PC-3 (cell line): ENCODE data around the gene PCK2. TPM values are rescaled to one million over a fixed set of nuclear protein-coding genes. Genes with fewer than 3 reads are reported as not detected.

Experiments
- ATAC-seq: fragments of 200-7000 bp; cut with Tn5 transposase; 2 replicates; pipeline ENCODE4 v1.9.1; 2020; ENCODE audit warnings: mild to moderate bottlenecking, moderate library complexity
- BruUV-seq: library from RNA; stranded (reverse); fragments of 400-500 nt; replicated peaks from 2 replicates; lab custom pipeline; 2021; lab: Mats Ljungman, UMichigan
- CTCF ChIA-PET: fragments of 300-600 bp; sonication (Branson Sonifier 250); formaldehyde crosslinking; loops from one replicate; lab custom pipeline; 2022; ENCODE audit warnings: antibody characterized with exemption; lab: Charles Lee
- POLR2A ChIA-PET: fragments of 300-600 bp; sonication (Branson Sonifier 250); formaldehyde crosslinking; loops from one replicate; lab custom pipeline; 2022; ENCODE audit warnings: antibody characterized with exemption; ENCODE audit not compliant: unreplicated experiment; lab: Charles Lee
- DNase-seq: peaks from one replicate; pipeline ENCODE4 v3.0.0-alpha.2; 2015
- H2AFZ ChIP-seq: fragments of 300-600 bp; sonication (generic); 2 replicates; pipeline ENCODE4 v1.6.0; 2016; ENCODE audit warnings: antibody characterized with exemption, low read length
- H3F3A ChIP-seq: fragments of 300-600 bp; sonication (generic); one replicate; pipeline ENCODE4 v1.6.0; 2017; ENCODE audit warnings: antibody characterized with exemption, low read length, control low read depth, mild to moderate bottlenecking; ENCODE audit not compliant: unreplicated experiment
- H3K27ac ChIP-seq: fragments of 300-600 bp; sonication (generic); 2 replicates; pipeline ENCODE4 v1.5.1; 2016; ENCODE audit warnings: mild to moderate bottlenecking, low read length
- H3K27me3 ChIP-seq: fragments of 300-600 bp; sonication (generic); 2 replicates; pipeline ENCODE4 v1.6.1; 2016; ENCODE audit warnings: low read length, mixed read lengths
- H3K36me3 ChIP-seq: fragments of 300-600 bp; sonication (generic); 2 replicates; pipeline ENCODE4 v1.6.1; 2016; ENCODE audit warnings: low read depth, mixed run types, low read length, mixed read lengths
- H3K4me1 ChIP-seq: fragments of 300-600 bp; sonication (generic); 2 replicates; pipeline ENCODE4 v1.5.1; 2016; ENCODE audit warnings: low read length; ENCODE audit not compliant: insufficient read depth
- H3K4me2 ChIP-seq: fragments of 300-600 bp; sonication (generic); 2 replicates; pipeline ENCODE4 v1.6.0; 2016; ENCODE audit warnings: low read length
- H3K4me3 ChIP-seq: fragments of 300-600 bp; sonication (generic); 2 replicates; pipeline ENCODE4 v1.5.1; 2016; ENCODE audit warnings: mild to moderate bottlenecking, low read length, mixed read lengths
- H3K79me2 ChIP-seq: fragments of 300-600 bp; sonication (generic); 2 replicates; pipeline ENCODE4 v1.6.1; 2017; ENCODE audit warnings: low read length, mixed read lengths
- H3K9ac ChIP-seq: fragments of 300-600 bp; sonication (generic); 2 replicates; pipeline ENCODE4 v1.6.0; 2016; ENCODE audit warnings: mild to moderate bottlenecking, low read length
- H3K9me2 ChIP-seq: fragments of 300-600 bp; sonication (generic); replicated peaks from 2 replicates; pipeline ENCODE4 v1.6.1; 2016; ENCODE audit warnings: mixed run types, low read length, mixed read lengths
- H3K9me3 ChIP-seq: fragments of 300-600 bp; sonication (generic); 2 replicates; pipeline ENCODE4 v1.6.1; 2016; ENCODE audit warnings: low read length, mixed read lengths
- H4K20me1 ChIP-seq: fragments of 300-600 bp; sonication (generic); 2 replicates; pipeline ENCODE4 v1.6.1; 2016; ENCODE audit warnings: low read length, mixed read lengths
- EZH2 ChIP-seq: fragments of 300-600 bp; sonication (generic); IDR thresholded peaks from one replicate; pipeline ENCODE4 v1.6.1; 2017; ENCODE audit warnings: antibody characterized with exemption, mild to moderate bottlenecking, low read length; ENCODE audit not compliant: unreplicated experiment
- EZH2phosphoT487 ChIP-seq: fragments of 300-600 bp; sonication (generic); IDR thresholded peaks from 2 replicates; pipeline ENCODE4 v1.6.1; 2018; ENCODE audit warnings: mild to moderate bottlenecking, antibody characterized with exemption, low read length, borderline replicate concordance
- intact Hi-C: fragments of 100-400 bp; cut with micrococcal nuclease; formaldehyde crosslinking; loops from 2 replicates; pipeline ENCODE4 v1.9.0; 2023
- total RNA-seq: library from RNA; depleted of rRNA; stranded (reverse); fragments of >200 nt; gene quantifications from 2 replicates; pipeline ENCODE4 v1.2.3, GENCODE V29; 2014
- TF ChIP-seq, protein P1 (sequence below): fragments of 300-600 bp; sonication (generic); conservative IDR thresholded peaks from 2 replicates; pipeline ENCODE4 v1.5.1; 2017; ENCODE audit warnings: antibody characterized with exemption, low read depth, mild to moderate bottlenecking, low read length

The PCK2 gene
- total RNA-seq, 1 experiment from 2014 or later = 11.6 TPM

DNA sequence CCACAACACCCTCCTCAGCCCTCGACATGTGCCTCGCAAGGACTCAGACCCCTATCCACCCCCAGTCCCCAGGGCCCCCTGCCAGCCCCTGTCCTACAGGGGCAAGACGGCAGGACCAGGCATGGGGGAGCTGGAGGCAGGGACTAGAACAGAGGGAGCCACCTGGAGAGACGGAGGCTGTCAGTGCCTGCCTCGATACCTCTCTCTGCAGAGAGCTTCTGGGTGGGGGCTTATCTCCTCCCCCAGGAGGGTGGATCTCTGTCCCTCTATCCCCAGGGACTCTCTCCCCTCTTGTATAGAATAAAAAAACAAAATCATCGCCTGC lies 24.7 kb upstream of the PCK2 start:
- no peak overlapping the region for H3K27ac ChIP-seq
- intact Hi-C loops = no loop called here
- no peaks in the 10 kb centered on the region for H4K20me1 ChIP-seq
- H3K9me3 ChIP-seq = no peaks in the 10 kb centered on the region
- H3K27me3 ChIP-seq = peaks cover 14% of the 10 kb centered on the region; the same call in 1 of the 2 replicates
- ChIA-PET POLR2A (no interaction called here), CTCF (interaction anchor here (0.6 kb wide), 1 partner anchor 24 kb away, joined by 10 read pairs; no protein-coding TSS in a partner anchor)
- no peak overlapping the region for H3K9ac ChIP-seq
- no peaks in the 10 kb centered on the region for H3K79me2 ChIP-seq
- H3K9me2 ChIP-seq = no peaks in the 10 kb centered on the region
- H3K4me1 ChIP-seq = no peaks in the 10 kb centered on the region
- no peak overlapping the region for H3K4me3 ChIP-seq
- TF ChIP-seq, protein P1, sequence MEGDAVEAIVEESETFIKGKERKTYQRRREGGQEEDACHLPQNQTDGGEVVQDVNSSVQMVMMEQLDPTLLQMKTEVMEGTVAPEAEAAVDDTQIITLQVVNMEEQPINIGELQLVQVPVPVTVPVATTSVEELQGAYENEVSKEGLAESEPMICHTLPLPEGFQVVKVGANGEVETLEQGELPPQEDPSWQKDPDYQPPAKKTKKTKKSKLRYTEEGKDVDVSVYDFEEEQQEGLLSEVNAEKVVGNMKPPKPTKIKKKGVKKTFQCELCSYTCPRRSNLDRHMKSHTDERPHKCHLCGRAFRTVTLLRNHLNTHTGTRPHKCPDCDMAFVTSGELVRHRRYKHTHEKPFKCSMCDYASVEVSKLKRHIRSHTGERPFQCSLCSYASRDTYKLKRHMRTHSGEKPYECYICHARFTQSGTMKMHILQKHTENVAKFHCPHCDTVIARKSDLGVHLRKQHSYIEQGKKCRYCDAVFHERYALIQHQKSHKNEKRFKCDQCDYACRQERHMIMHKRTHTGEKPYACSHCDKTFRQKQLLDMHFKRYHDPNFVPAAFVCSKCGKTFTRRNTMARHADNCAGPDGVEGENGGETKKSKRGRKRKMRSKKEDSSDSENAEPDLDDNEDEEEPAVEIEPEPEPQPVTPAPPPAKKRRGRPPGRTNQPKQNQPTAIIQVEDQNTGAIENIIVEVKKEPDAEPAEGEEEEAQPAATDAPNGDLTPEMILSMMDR = no peak
- TF ChIP-seq EZH2phosphoT487 = no peak
- no peak overlapping the region for H3K4me2 ChIP-seq
- no peak for ATAC-seq
- no peak overlapping the region for H2AFZ ChIP-seq
- no TSS peak for BruUV-seq
- H3F3A ChIP-seq = no peaks in the 10 kb centered on the region
- DNase-seq = no peak
- no peaks in the 10 kb centered on the region for H3K36me3 ChIP-seq

DNA sequence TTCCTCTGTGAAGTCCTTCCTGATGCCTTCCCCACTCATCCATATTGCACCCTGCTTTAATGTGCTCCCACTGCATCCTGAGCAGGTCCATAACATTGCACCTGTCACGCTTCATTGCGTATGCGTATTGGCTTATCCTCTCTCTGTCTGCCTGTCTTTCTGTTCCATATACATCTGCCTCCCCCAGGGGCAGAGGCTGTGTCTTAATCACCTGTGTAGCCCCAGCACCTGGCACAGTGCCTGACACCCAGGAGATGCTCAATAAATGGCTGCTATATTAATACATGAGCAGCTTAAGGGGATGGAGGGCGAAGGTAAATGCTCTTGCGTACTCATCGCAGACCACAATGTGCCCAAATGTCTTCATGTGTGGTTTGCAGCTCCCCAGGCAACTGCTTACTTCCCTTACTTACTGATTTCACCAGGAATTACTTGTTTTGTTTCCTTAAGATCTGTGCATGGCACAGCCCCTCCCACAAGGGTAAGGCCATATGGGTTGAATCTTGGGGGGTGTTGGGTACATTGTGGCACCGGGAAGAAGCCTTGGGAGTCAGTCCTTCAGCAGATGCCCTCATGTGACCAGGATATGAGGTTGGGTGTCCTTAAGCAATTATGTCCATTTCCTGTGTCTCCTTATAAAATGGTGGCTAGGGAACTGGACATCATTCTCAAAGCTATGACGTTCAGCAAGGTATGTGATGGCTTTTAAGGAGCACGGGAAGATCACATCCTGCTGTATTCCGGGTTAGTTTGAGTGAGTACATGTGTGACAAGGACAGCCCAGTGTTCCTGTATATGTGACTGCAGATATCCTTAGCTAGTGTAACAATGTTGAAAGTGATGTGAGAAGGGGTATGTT lies 23.6 kb upstream of the PCK2 start:
- Histone ChIP-seq H3K36me3 (no peaks in the 10 kb centered on the region), H3K79me2 (no peaks in the 10 kb centered on the region), H3K4me1 (no peaks in the 10 kb centered on the region), H3K27ac (no peak overlapping the region), H2AFZ (no peak overlapping the region), H3K9ac (no peak overlapping the region), H3F3A (no peaks in the 10 kb centered on the region), H3K9me3 (no peaks in the 10 kb centered on the region), H3K4me3 (no peak overlapping the region), H3K9me2 (no peaks in the 10 kb centered on the region), H4K20me1 (no peaks in the 10 kb centered on the region), H3K4me2 (no peak overlapping the region), H3K27me3 (peaks cover 14% of the 10 kb centered on the region; the same call in 1 of the 2 replicates)
- CTCF ChIA-PET = interaction anchor here (0.8 kb wide), 1 partner anchor 12 kb away, joined by 5 read pairs; no protein-coding TSS in a partner anchor
- no peak for DNase-seq
- TF ChIP-seq, protein P1 = no peak
- TF ChIP-seq EZH2phosphoT487 (no peak), EZH2 (no peak)
- intact Hi-C loops = no loop called here
- ATAC-seq = no peak
- BruUV-seq = no TSS peak
- POLR2A ChIA-PET = no interaction called here

DNA sequence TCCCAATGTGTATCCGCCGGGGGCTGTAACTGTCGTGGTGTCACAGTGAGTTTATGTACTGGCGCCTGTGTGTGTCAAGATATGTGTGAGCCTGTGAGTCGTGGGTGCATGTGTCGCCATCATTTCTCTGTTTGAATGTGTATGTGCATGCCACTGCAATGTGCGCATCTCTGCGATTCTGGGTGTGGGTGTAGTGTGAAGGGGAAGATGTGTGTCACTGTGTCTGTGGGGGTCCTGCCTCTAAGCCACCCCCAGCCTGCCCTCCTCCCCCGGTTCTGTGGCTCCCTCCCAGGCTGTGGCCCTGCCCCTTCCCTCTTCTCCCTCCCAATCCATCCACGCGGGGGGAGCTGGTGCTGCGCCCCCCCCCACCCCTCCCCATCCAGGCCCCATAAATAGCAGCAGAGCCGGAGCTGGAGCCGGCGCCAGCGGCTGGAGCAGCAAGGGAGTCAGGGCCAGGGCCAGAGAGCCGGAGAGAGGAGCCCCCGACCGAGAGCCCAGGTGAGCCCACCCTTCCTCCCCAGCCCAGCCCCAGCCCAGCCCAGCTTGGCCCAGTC lies 22.9 kb upstream of the PCK2 start, which contains the start of gene CPNE6:
TSS of gene CPNE6 (plus strand) at position 419 of the 554 bp plus-strand sequence. CDS start 1,375 bp downstream, outside the sequence.
- Histone ChIP-seq H3K79me2 (no peaks in the 10 kb centered on the region), H3K4me3 (no peak within 1 kb of the TSS), H3K9me3 (no peaks in the 10 kb centered on the region), H3F3A (no peaks in the 10 kb centered on the region), H3K36me3 (no peaks in the 10 kb centered on the region), H3K4me1 (no peaks in the 10 kb centered on the region), H2AFZ (no peak within 1 kb of the TSS), H3K9ac (no peak within 1 kb of the TSS), H3K27me3 (peaks cover 14% of the 10 kb centered on the region; the same call in 1 of the 2 replicates), H3K4me2 (no peak within 1 kb of the TSS), H3K9me2 (no peaks in the 10 kb centered on the region), H4K20me1 (no peaks in the 10 kb centered on the region), H3K27ac (no peak within 1 kb of the TSS)
- intact Hi-C loops = no loop called here
- TF ChIP-seq EZH2 (no peak), EZH2phosphoT487 (no peak)
- TF ChIP-seq, protein P1 = no peak
- ChIA-PET POLR2A (no interaction called here), CTCF (no interaction called here)
- ATAC-seq (no peak), DNase-seq (no peak)
- BruUV-seq = no TSS peak
